Non-pigmented ciliary epithelial cell (primary cell): Measurements from ENCODE around the gene SLC49A3.
"Not testable (repeated sequence)": the region's sequence is repeated elsewhere in the genome, so short reads cannot be mapped to it uniquely, and the experiment has no call there.

ENCODE experiments used
- DNase-seq: peaks from one replicate; pipeline ENCODE4 v3.0.0-alpha.2; 2010; ENCODE audit warnings: low read depth

The SLC49A3 gene

DNA sequence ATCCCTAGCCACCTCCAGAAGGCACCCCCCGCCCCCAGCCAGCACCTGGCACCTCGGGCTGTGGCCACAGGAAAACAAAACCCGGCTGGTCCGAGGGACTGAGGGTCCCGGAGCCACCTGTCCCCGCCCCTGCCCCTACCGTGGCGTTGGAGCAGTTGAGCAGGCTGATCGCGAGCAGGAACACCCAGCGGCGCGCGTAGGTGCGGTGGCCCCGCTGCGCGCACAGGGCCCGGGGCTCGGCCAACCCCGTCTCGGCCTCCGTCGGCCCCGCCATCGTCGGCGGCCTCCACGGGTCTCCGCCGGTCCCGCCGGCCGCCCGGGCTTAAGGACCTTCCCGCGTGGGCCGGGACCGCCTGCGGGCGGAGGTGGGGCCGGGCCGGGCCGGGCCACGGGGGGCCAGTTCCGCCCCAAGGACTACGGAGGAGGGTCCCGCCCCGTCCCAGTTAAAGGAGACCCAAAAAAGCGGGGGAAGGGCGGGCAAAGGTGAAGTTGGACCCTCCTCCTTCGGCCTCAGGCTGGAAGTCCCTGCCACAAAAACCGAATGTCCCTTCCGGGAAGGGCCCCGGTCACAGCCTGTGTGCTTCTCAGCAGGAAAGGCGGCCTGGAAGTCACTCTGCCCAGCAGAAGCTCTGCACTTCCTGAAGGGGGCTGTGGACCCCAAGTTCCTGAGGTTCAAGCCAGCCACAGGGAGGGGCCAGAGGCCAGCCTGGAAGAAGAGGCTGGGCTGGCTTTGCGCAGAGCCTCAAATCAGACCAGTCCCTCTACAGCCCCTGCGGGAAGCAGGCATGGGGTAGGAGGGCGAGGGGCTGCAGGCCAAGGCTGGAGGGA lies at the start of gene SLC49A3:
Gene SLC49A3 (minus strand): TSS at position 298 of the 828 bp plus-strand sequence. CDS start 24 bp downstream, at position 274.
- DNase-seq, result no peak

GRCh38 chr4:736561-736960 lies 47.6 kb upstream of the SLC49A3 start:
- DNase-seq, result not testable (repeated sequence)

DNA sequence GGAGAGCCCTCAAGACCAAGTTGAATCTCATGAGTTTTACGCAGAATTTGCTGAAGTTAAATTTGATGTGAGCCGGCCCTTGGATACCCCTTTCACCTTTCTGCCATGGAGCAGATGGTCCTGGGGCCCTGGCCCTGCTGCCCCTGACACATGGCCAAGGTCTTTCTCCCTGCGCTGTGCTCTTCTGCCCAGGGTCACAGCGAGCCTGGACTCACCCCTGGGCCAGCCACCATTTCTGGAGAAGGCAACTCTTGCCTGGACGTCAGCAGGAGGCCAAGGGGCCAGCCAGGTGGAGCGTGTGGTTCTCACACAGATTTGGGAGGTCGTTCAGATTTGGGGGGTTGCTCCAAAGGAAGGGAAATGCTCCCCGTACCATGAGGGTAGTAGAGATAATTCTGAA lies 46.6 kb upstream of the SLC49A3 start:
- DNase-seq, result no peak

DNA sequence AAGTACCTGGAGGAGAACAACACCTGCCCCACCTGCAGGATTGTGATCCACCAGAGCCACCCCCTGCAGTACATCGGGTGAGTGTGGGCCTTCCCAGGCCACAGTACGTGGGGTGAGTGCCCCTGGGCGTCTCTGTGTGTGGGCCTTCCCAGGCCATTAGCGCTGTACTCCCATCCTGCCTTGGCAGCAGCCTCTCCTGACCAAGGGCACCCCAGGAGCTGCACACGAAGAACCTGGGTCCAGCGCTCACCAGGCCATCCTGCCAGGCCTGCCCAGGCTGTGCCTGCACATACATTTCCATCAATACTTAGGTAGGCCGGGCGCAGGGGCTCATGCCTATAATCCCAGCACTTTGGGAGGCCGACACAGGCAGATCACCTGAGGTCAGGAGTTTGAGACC lies 46.0 kb upstream of the SLC49A3 start:
- DNase-seq, result no peak

GRCh38 chr4:734075-734474 lies 45.1 kb upstream of the SLC49A3 start:
- DNase-seq, result no peak

DNA sequence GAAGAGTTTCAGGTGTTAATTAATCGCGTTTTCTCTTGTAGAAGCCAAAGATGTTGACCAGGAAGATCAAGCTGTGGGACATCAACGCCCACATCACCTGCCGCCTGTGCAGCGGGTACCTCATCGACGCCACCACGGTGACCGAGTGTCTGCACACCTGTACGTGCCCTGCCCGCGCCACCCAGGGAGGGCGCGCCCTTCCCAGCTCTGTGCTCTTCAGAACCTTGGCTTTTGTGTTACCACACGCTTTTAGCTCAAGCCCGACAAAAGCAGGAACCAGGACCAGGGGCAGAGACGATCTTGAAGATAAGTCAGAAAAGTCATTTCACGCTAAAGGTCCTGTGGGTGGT lies 44.7 kb upstream of the SLC49A3 start:
- no peak for DNase-seq

DNA sequence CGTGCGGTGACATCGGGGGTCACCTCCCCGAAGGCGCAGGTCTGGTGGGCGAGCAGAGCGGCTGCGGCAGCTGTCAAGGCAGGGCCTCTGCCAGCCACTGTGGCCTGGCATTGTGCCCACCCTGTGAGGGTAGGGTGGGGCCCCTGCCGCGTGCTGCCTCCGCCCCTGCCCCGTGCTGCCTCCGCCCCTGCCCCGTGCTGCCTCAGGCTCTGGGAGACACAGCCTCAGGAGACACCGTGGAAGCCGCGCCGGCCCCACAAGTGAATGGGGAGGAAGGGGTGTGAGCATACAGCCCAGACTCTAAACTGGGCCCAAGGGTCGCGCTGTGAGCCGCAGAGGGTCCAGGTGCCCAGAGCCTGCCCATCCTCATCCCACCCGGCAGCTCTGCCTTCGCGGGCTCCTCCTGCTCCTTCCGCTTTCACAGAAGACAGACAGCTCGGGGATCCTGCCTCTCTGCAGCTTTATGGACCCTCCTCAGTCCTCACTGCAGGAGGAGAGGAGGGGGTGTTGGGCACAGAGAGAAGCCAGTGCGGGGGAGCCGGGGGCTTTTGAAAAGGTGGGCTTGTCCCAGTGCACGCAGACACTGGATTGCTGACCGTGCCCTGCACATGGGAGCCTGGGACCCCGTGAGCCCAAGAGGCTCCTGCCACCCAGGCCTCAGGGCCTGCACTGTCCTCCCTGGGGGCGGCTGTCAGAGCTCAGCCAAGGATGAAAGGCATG lies 44.1 kb upstream of the SLC49A3 start:
- DNase-seq, result no peak

- no peak for DNase-seq
These were observed 43.5 kb upstream of the SLC49A3 start for GRCh38 chr4:732486-732885.

DNA sequence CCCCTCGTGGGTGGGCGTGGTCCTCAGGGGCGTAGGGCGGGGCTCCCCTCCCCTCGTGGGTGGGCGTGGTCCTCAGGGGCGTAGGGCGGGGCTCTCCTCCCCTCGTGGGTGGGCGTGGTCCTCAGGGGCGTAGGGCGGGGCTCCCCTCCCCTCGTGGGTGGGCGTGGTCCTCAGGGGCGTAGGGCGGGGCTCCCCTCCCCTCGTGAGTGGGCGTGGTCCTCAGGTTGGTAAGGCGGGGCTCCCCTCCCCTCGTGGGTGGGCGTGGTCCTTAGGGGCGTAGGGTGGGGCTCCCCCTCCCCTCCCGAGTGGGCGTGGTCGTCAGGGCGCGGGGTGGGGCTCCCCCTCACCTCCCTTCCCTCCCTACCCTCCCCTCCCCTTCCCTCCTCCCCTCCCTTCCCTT lies 43.0 kb upstream of the SLC49A3 start:
- DNase-seq, result not testable (repeated sequence)

GRCh38 chr4:730946-731904 lies 42.3 kb upstream of the SLC49A3 start:
- DNase-seq, result not testable (repeated sequence)

DNA sequence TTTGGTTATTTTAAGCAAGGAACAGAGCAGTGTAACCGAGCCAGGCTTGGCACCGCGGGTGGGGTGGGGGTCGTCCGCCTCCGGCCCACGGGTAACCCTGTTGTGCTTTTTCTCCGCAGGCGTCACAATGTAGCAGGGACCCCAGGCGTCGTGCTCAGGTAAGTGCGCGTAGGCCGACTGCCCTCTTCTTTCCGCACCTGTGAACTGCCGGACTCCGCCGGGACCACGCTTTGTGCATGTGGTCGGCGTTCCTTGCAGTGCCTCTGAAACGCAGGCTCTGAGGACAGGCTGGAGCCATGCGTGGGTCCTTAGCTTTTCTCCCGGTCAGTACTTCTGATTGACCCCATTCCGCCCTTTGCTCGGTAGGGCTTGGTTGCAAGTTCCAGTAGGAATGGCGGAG lies 41.6 kb upstream of the SLC49A3 start:
- no peak for DNase-seq

DNA sequence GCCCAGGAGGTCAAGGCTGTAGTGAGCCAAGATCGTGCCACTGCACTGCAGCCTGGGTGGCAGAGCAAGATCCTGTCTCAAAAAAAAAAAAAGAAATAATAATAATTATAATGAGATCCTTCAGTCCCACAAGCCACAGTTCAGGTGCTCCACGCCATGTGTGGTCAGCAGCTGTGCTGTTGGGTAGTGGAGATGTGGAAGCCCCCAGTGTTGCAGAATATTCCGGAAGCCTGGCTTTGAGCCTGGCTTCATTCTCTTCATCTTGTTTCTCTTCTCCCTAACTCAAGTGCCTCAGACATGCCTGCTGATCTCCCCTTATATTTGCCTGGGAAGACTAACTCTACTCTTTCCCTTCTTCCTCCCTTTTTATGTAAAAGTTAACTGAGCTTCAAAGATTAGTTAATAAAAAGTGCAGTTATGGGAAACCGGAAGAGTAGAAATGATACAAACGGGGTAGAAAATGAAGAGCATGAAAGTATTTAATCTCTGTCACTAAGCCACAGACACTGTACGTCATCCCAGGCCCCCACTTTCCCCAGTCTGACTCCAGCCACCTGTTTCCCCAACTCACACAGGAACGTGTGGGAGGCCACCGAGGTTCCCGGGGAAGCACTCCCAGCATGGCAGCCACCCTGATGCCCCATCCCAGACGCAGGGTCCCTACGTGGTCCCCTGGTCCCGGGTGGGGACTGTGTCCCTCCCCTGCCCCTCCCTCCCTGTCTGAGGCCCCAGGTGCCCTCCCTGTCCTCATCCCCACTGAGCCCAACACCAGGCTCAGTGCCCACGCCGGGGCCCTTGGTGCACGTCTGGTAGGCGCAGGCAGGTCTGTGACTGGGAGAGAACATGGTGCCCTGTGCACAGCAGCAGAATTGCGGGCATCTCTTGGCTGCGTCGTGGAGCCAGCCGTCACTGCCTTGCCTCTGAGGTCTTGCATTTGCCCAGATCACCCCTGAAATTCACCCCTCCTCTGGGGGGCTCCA lies 40.7 kb upstream of the SLC49A3 start:
- DNase-seq, result no peak

DNA sequence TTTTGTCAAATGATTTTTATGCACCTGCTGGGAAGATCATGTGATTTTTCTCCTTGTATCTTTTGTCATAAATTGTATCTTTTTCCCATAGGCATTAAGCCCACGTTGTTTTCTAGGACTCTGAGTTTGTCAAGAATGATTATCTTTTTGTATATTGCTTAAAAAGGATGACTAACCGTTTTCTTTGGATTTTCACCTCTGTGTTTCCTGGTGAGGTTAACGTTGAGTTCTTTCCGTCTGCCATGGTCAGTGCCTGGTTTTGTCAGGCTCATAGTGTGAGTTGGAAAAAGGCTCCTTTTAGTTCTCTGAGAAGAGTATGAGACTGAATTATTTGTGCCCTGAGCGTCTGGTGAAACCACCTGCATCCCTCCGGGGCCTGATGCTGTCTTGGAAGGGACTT lies 38.6 kb upstream of the SLC49A3 start:
- no peak for DNase-seq

DNA sequence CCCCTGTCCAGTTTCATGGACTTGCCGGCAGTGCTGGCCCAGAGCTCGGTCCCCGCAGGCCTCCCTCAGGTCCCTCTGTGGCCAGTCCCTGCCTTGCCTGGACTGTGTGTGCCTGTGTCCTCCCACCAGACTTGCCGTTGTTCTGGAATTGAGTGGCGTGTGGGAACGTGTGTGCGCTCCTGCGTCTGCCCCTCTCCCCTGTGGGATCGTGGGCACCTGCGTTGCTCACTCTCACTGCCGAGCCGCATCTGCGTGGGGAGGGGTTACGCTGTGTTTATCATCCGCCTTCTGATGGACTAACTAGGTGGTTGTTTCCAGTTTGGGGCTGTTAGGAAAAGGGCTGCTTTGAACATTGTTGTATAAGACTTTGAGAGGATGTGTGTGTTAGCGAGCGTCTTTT lies 37.9 kb upstream of the SLC49A3 start:
- no peak for DNase-seq

DNA sequence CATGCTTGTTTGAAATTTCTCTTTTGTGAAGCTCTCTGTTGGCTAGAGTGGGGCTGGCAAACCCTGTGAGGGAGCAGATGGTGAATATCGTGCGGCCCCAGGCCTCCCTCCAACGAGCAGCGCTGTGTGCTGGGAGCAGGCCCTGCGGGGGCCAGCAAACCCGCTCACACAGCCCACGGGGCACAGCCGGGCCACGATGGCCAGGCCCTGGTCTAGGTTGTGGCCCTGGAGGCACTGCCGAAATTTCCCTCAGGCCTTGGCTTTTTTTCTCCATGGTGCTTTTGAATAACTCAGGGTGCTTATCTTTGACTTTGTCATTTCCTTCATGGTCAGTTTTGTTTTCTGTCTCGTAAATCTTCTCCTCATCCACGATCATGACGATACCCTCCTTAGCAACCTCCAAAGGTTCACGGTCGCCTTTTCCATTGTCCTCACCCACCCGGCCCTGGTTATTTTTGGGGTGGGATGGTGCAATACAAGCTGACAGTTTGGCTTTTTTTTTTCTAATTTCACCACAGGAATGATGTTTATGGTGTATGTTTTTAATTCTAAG lies 37.4 kb upstream of the SLC49A3 start:
- DNase-seq, result no peak

DNA sequence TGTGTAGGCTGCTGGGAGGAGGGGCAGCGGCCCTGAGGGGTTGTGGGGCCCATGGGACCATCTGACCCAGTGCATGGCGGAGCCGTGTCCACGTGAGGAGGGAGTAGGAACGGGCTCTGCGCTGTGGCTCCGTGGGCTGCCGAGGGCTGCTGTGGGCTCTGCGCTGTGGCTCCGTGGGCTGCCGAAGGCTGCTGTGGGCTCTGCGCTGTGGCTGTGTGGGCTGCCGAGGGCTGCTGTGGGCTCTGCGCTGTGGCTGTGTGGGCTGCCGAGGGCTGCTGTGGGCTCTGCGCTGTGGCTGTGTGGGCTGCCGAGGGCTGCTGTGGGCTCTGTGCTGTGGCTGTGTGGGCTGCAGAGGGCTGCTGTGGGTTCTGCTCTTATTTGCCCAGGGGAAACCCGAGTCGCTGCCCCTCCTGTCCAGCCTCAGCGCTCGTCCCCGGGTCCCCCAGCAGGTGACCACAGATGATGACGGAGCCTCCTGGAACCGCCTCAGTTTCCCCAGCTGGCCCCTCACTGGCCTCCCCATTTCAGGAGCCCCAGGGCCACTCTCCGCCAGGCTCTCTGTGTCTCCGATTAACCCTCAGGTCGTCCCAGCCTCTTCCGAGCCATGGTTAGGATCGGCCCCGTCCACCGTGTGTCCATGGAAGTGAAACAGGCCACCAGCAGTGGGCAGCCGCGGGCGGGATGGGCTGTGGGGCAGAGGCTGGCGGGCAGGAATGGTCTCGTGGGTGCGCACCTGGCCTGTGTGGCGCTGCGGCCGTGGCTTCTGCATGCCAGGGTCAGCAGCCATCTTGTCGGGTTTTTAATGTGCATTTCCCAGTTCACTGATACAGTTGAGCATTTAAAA lies 36.7 kb upstream of the SLC49A3 start:
- no peak for DNase-seq

DNA sequence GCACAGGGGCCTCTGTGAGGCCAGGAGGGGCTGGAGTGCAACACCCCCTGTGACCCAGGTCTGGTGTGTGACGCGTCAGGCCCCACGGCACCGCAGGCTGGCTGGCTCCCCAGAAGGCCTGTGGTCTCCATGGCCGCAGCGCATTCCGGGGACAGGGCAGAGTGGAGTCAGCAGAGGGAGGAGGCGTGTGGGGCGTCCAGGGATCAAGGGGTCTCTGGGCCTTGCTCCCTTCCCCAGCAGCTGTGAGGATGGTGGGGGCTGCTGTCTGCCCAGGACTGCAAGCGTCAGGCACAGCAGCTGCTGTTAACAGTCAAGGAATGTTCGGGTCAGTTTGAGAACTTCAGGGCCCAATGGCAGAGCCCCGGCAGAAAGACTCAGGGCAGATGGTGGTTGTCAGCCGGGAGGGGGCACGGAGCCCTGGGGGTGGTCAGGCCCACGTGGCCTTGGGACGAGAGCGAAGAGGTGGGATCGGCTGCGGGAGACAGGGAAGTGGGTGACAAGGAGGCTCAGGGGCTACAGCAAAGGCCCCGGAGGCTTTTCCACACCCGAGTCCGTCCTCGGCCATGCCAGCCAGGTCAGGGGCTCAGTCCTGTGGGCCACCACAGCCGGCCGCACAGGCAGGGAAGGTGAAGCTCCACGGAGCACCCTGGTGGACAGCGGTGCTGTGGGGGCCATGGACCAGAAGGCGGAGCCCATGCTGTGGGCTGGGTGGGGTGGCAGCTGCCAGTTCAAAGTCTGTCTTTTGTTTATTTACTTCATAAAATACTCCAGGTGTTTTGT lies 35.0 kb upstream of the SLC49A3 start:
- DNase-seq, result no peak

- DNase-seq, result no peak
These were observed 34.0 kb upstream of the SLC49A3 start for GRCh38 chr4:722851-723360.

DNA sequence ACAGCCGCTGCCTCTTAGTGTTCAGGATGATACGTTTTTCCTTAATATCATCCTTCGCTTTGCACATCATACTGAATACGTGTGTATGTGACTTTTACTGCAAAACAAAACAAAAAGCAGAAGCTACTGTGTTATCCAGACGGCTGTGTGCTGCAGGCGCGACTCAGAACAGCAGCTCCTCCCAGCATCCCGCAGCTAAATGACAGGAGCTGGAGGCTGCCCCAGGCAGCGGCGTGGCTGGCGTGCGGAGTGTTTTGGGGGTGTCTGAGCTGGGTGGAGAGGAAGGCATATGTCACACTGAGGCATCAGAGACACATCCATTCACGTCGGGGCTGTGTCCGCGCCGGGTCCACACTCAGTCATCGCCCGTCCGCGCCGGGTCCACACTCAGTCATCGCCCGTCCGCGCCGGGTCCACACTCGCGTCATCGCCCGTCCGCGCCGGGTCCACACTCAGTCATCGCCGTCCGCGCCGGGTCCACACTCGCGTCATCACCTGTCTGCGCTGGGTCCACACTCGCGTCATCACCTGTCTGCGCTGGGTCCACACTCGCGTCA lies 33.3 kb upstream of the SLC49A3 start:
- no peak for DNase-seq
